Activated naive CD8-positive, alpha-beta T cell treated with anti-CD3 and anti-CD28 coated beads, Interleukin-2, amount 50 U/mL, for 16 hours (primary cell): ENCODE data around the gene CACNA2D4.

ENCODE experiments used
- DNase-seq: peaks from one replicate; pipeline ENCODE4 v3.0.0-alpha.2; 2020; ENCODE audit warnings: low read depth, low spot score

CACNA2D4 gene

GRCh38 chr12:1933342-1934051, 15.0 kb upstream of the CACNA2D4 start:
- DNase-seq, result no peak

GRCh38 chr12:1932264-1932777, 13.9 kb upstream of the CACNA2D4 start:
- no peak for DNase-seq

GRCh38 chr12:1931642-1932041, 13.2 kb upstream of the CACNA2D4 start:
- no peak for DNase-seq

GRCh38 chr12:1930803-1931597, 12.5 kb upstream of the CACNA2D4 start:
- DNase-seq, result no peak

- no peak for DNase-seq
Measured at GRCh38 chr12:1929985-1930802, 11.7 kb upstream of the CACNA2D4 start.

- no peak for DNase-seq
Measured at GRCh38 chr12:1929241-1929984, 11.0 kb upstream of the CACNA2D4 start.

- no peak for DNase-seq
Measured at GRCh38 chr12:1928439-1929121, 10.1 kb upstream of the CACNA2D4 start.

- DNase-seq, result no peak
Measured at GRCh38 chr12:1927751-1928351, 9.4 kb upstream of the CACNA2D4 start.

GRCh38 chr12:1927051-1927680, 8.7 kb upstream of the CACNA2D4 start:
- DNase-seq, result no peak

GRCh38 chr12:1926251-1926657, 7.8 kb upstream of the CACNA2D4 start:
- DNase-seq, result no peak

- no peak for DNase-seq
Measured at GRCh38 chr12:1925684-1926006, 7.2 kb upstream of the CACNA2D4 start.

GRCh38 chr12:1924996-1925683, 6.7 kb upstream of the CACNA2D4 start:
- DNase-seq, result no peak

- DNase-seq, result no peak
Measured at GRCh38 chr12:1922985-1923384, 4.5 kb upstream of the CACNA2D4 start.

- no peak for DNase-seq
Measured at GRCh38 chr12:1922075-1922709, 3.7 kb upstream of the CACNA2D4 start.

GRCh38 chr12:1920971-1921370, 2.5 kb upstream of the CACNA2D4 start:
- no peak for DNase-seq

GRCh38 chr12:1920436-1920835, 2.0 kb upstream of the CACNA2D4 start:
- DNase-seq, result no peak

- no peak for DNase-seq
Measured at GRCh38 chr12:1919763-1920162, 1.3 kb upstream of the CACNA2D4 start.

- DNase-seq, result no peak
Measured at GRCh38 chr12:1919284-1919683, 832 bp upstream of the CACNA2D4 start.

GRCh38 chr12:1918884-1919236, 408 bp upstream of the CACNA2D4 start:
- DNase-seq, result no peak
